H9 (cell line): ENCODE measurements around the gene ZIM2. TPM values are rescaled to one million over a fixed set of nuclear protein-coding genes. Genes with fewer than 3 reads are reported as not detected.

Experiments used
- DNase-seq: peaks from one replicate; pipeline ENCODE4 v3.0.0-alpha.2; 2017
- H2AFZ ChIP-seq: one replicate; pipeline ENCODE4 v1.6.1; 2013; ENCODE audit warnings: mild to moderate bottlenecking, low read length, control low read depth, moderate library complexity
- H2AK5ac ChIP-seq: 2 replicates; pipeline ENCODE4 v1.6.1; 2013; ENCODE audit warnings: low read length, control low read depth, mixed read lengths; ENCODE audit not compliant: insufficient read length
- H2BK120ac ChIP-seq: one replicate; pipeline ENCODE4 v1.6.1; 2013; ENCODE audit warnings: low read depth, mild to moderate bottlenecking, low read length, control low read depth, inconsistent platforms; ENCODE audit not compliant: poor library complexity, severe bottlenecking
- H2BK12ac ChIP-seq: 2 replicates; pipeline ENCODE4 v1.6.1; 2013; ENCODE audit warnings: low read length, control low read depth, mixed read lengths, low read depth; ENCODE audit not compliant: insufficient read length
- H2BK15ac ChIP-seq: 2 replicates; pipeline ENCODE4 v1.6.1; 2013; ENCODE audit warnings: low read depth, low read length, control low read depth
- H2BK20ac ChIP-seq: one replicate; pipeline ENCODE4 v1.6.1; 2013; ENCODE audit warnings: low read depth, mild to moderate bottlenecking, low read length, control low read depth, inconsistent platforms; ENCODE audit not compliant: poor library complexity, severe bottlenecking
- H2BK5ac ChIP-seq: 2 replicates; pipeline ENCODE4 v1.6.1; 2013; ENCODE audit warnings: low read length, control low read depth, mixed read lengths; ENCODE audit not compliant: insufficient read length
- H3K14ac ChIP-seq: 2 replicates; pipeline ENCODE4 v1.6.1; 2013; ENCODE audit warnings: low read length, control low read depth; ENCODE audit not compliant: insufficient read depth
- H3K18ac ChIP-seq: 2 replicates; pipeline ENCODE4 v1.6.1; 2013; ENCODE audit warnings: low read depth, mild to moderate bottlenecking, mixed read lengths, low read length, control low read depth; ENCODE audit not compliant: insufficient read length
- H3K23ac ChIP-seq: 2 replicates; pipeline ENCODE4 v1.6.1; 2013; ENCODE audit warnings: low read length, control low read depth, mixed read lengths, low read depth; ENCODE audit not compliant: insufficient read length
- H3K23me2 ChIP-seq: 2 replicates; pipeline ENCODE4 v1.6.1; 2013; ENCODE audit warnings: low read depth, mild to moderate bottlenecking, mixed read lengths, low read length, control low read depth; ENCODE audit not compliant: insufficient read length, poor library complexity, severe bottlenecking
- H3K27ac ChIP-seq: 2 replicates; pipeline ENCODE4 v1.5.1; 2013; ENCODE audit warnings: low read length, control low read depth, mixed read lengths, low read depth; ENCODE audit not compliant: insufficient read length
- H3K27me3 ChIP-seq: 2 replicates; pipeline ENCODE4 v1.6.1; 2013; ENCODE audit warnings: low read length, control low read depth, inconsistent platforms; ENCODE audit not compliant: insufficient read depth
- H3K4ac ChIP-seq: 2 replicates; pipeline ENCODE4 v1.6.1; 2013; ENCODE audit warnings: low read depth, mild to moderate bottlenecking, control low read depth, inconsistent platforms, low read length, moderate library complexity
- H3K4me1 ChIP-seq: 2 replicates; pipeline ENCODE4 v1.6.1; 2013; ENCODE audit warnings: low read length, control low read depth, inconsistent platforms; ENCODE audit not compliant: insufficient read depth
- H3K4me2 ChIP-seq: 2 replicates; pipeline ENCODE4 v1.6.1; 2013; ENCODE audit warnings: low read length, control low read depth, mixed read lengths; ENCODE audit not compliant: insufficient read length, insufficient read depth
- H3K56ac ChIP-seq: 2 replicates; pipeline ENCODE4 v1.6.1; 2013; ENCODE audit warnings: low read depth, mild to moderate bottlenecking, mixed read lengths, low read length, control low read depth; ENCODE audit not compliant: insufficient read length
- H3K79me1 ChIP-seq: 2 replicates; pipeline ENCODE4 v1.6.1; 2013; ENCODE audit warnings: low read depth, mild to moderate bottlenecking, moderate library complexity, low read length, control low read depth, inconsistent platforms; ENCODE audit not compliant: insufficient read depth, poor library complexity, severe bottlenecking
- H3K79me2 ChIP-seq: 2 replicates; pipeline ENCODE4 v1.6.1; 2013; ENCODE audit warnings: low read length, control low read depth, inconsistent platforms; ENCODE audit not compliant: insufficient read depth
- H3K9ac ChIP-seq: 2 replicates; pipeline ENCODE4 v1.6.1; 2013; ENCODE audit warnings: low read length, control low read depth, mixed read lengths; ENCODE audit not compliant: insufficient read length; ENCODE audit errors: extremely low read depth
- H3K9me3 ChIP-seq: one replicate; pipeline ENCODE4 v1.6.1; 2013; ENCODE audit warnings: low read depth, low read length, inconsistent platforms; ENCODE audit not compliant: control insufficient read depth
- H3T11ph ChIP-seq: one replicate; pipeline ENCODE4 v1.6.1; 2013; ENCODE audit warnings: mild to moderate bottlenecking, low read length, control low read depth, inconsistent platforms
- H4K20me1 ChIP-seq: one replicate; pipeline ENCODE4 v1.6.1; 2013; ENCODE audit not compliant: control insufficient read depth, insufficient read length, insufficient read depth
- H4K5ac ChIP-seq: 2 replicates; pipeline ENCODE4 v1.6.1; 2013; ENCODE audit warnings: low read depth, mild to moderate bottlenecking, mixed read lengths, low read length, control low read depth; ENCODE audit not compliant: insufficient read length
- H4K8ac ChIP-seq: replicated peaks from 2 replicates; pipeline ENCODE4 v1.6.1; 2013; ENCODE audit warnings: low read length, control low read depth, mixed read lengths, low read depth; ENCODE audit not compliant: insufficient read length
- H4K91ac ChIP-seq: 2 replicates; pipeline ENCODE4 v1.6.1; 2013; ENCODE audit warnings: low read depth, mild to moderate bottlenecking, moderate library complexity, mixed read lengths, low read length, control low read depth; ENCODE audit not compliant: insufficient read length
- H3K27ac Mint-ChIP-seq, 3 experiments: 2 replicates in 2 of 3; 3 replicates in 1 of 3; pipeline ENCODE4 v1.8.0; 2020 to 2021; ENCODE audit warnings: mixed read lengths in 3 of 3, mild to moderate bottlenecking in 1 of 3, moderate library complexity in 1 of 3
- H3K27me3 Mint-ChIP-seq: 2 replicates; pipeline ENCODE4 v1.8.0; 2021; ENCODE audit warnings: low read depth, mild to moderate bottlenecking, moderate library complexity, mixed read lengths
- H3K36me3 Mint-ChIP-seq, 3 experiments: 2 replicates in 2 of 3; 3 replicates in 1 of 3; pipeline ENCODE4 v1.8.0; 2020 to 2021; ENCODE audit warnings: low read depth in 3 of 3, mixed read lengths in 3 of 3; ENCODE audit not compliant: insufficient read depth in 1 of 3
- H3K4me1 Mint-ChIP-seq, 2 experiments: 2 replicates each; pipeline ENCODE4 v1.8.0; 2020; ENCODE audit warnings: mixed read lengths in 2 of 2
- H3K4me3 Mint-ChIP-seq, 2 experiments: 2 replicates in 1 of 2; 3 replicates in 1 of 2; pipeline ENCODE4 v1.8.0; 2020 to 2021; ENCODE audit warnings: mild to moderate bottlenecking in 2 of 2, mixed read lengths in 2 of 2, moderate library complexity in 1 of 2
- H3K9me3 Mint-ChIP-seq, 2 experiments: 2 replicates in 1 of 2; 3 replicates in 1 of 2; pipeline ENCODE4 v1.8.0; 2020; ENCODE audit warnings: mild to moderate bottlenecking in 2 of 2, mixed read lengths in 2 of 2, moderate library complexity in 1 of 2
- CTCF ChIP-seq: fragments of 200-600 bp; sonication (generic); conservative IDR thresholded peaks from 3 replicates; pipeline ENCODE4 v1.8.0; 2021; ENCODE audit warnings: antibody characterized with exemption, mild to moderate bottlenecking
- WGBS: extraction: QIAGEN DNeasy Blood & Tissue Kit; methylation state at CpG from one replicate; pipeline ENCODE4 v1.1.7; 2013; ENCODE audit warnings: missing lambda C conversion rate, low lambda C conversion rate, mixed read lengths; ENCODE audit not compliant: insufficient read length; ENCODE audit errors: extremely low coverage; 5-methylcytosine and 5-hydroxymethylcytosine counted together
- total RNA-seq: library from RNA; stranded (reverse); gene quantifications from 2 replicates; pipeline ENCODE4 v1.2.1, GENCODE V29; 2021

ZIM2 gene
- total RNA-seq, 1 experiment from 2014 or later: not detected

GRCh38 chr19:56811480-56811879, 29.0 kb downstream of the ZIM2 start:
- Histone ChIP-seq H4K5ac (no peak overlapping the region), H3K18ac (no peak overlapping the region), H2BK5ac (no peak overlapping the region), H2BK20ac (no peak overlapping the region), H3K23ac (no peak overlapping the region), H3K79me2 (no peaks in the 10 kb centered on the region), H2BK15ac (no peak overlapping the region), H4K20me1 (no peaks in the 10 kb centered on the region), H3K4me2 (no peak overlapping the region), H3K27ac (no peak overlapping the region), H3K9me3 (peaks cover 84% of the 10 kb centered on the region), H3K4me1 (no peaks in the 10 kb centered on the region), H3K23me2 (no peaks in the 10 kb centered on the region), H3K14ac (no peak overlapping the region), H3T11ph (no peak overlapping the region), H4K91ac (no peak overlapping the region), H3K56ac (no peak overlapping the region), H3K79me1 (no peaks in the 10 kb centered on the region), H3K9ac (no peak overlapping the region), H2AK5ac (no peak overlapping the region), H4K8ac (no peak overlapping the region), H3K4ac (no peak overlapping the region), H2BK120ac (no peak overlapping the region), H2AFZ (no peak overlapping the region), H3K27me3 (no peaks in the 10 kb centered on the region), H2BK12ac (no peak overlapping the region)
- DNase-seq: no peak
- H3K36me3 Mint-ChIP-seq: peaks cover 3 to 38% (median 9%) of the 10 kb centered on the region in 3 experiments; a peak in 6 of 7 replicates
- H3K4me3 Mint-ChIP-seq: no peak overlapping the region
- no CpG with 5 or more reads among the region's 6 CpGs for WGBS
- peaks cover 96 to 99% of the 10 kb centered on the region in 2 experiments for H3K9me3 Mint-ChIP-seq
- no peaks in the 10 kb centered on the region; the same call in none of the 2 replicates for H3K27me3 Mint-ChIP-seq
- no peak for TF ChIP-seq CTCF
- H3K4me1 Mint-ChIP-seq: no peaks in the 10 kb centered on the region
- no peak overlapping the region for H3K27ac Mint-ChIP-seq
